GM08714 (cell line): ENCODE measurements around the gene HSD3B7.

Experiments used
- H3K4me3 ChIP-seq: fragments of 200-500 bp; sonication (Bioruptor generic); 2 replicates; pipeline ENCODE4 v1.5.1; 2014; ENCODE audit warnings: mild to moderate bottlenecking, low read length, inconsistent platforms
- ZNF274 ChIP-seq: IDR thresholded peaks from 2 replicates; pipeline ENCODE4 v1.6.1; 2012; ENCODE audit warnings: mild to moderate bottlenecking, low read depth, low read length

The HSD3B7 gene

GRCh38 chr16:30997725-30998711 lies 13.0 kb downstream of the HSD3B7 start:
- H3K4me3 ChIP-seq, result no peak overlapping the region
- no peak for TF ChIP-seq ZNF274

DNA sequence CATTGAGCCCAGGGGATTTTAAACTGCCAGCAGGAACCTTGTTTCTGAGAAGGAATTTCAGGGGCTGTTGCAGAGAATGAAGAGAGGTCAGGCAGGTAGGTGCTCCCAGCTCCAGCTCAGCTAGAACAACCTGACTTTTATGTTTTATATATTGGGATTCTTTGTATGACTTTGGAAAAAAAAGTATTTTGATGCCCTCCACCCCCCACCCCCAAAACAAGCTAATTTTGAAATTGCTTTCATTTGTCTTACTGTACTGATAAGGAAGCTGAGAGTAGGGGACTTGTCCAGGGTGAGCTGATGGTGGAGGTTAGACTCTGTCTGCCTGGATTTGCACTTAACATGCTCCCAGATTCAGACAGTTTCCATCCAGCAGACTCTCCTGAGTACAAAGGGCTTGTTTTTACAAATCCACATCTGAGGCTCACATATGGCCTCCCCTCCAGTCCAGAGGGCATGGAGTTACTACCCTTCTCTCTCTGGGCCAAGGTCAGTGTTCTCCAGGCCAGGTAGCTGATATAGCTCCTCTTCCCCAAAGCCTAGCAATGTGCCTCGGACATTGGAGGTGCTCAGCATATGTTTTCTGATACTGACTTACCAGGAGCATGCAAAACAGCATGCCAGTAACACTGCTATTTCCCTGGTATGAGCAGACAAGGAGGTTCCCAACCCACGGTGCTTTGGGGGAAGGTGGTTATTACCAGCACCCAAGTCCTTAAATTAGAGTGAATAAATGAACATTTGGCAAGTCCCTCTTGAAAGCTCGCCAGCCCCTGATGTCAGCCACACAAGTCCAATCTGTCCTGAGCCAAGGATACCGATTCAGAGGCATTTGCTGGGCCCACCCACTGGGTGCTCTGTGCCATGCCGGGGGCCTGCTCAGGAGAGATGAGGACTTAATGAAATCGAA lies 14.1 kb downstream of the HSD3B7 start:
- H3K4me3 ChIP-seq, result no peak overlapping the region
- TF ChIP-seq ZNF274, result no peak

- H3K4me3 ChIP-seq, result no peak overlapping the region
- no peak for TF ChIP-seq ZNF274
Observed at GRCh38 chr16:31000671-31001382, 15.8 kb downstream of the HSD3B7 start.

DNA sequence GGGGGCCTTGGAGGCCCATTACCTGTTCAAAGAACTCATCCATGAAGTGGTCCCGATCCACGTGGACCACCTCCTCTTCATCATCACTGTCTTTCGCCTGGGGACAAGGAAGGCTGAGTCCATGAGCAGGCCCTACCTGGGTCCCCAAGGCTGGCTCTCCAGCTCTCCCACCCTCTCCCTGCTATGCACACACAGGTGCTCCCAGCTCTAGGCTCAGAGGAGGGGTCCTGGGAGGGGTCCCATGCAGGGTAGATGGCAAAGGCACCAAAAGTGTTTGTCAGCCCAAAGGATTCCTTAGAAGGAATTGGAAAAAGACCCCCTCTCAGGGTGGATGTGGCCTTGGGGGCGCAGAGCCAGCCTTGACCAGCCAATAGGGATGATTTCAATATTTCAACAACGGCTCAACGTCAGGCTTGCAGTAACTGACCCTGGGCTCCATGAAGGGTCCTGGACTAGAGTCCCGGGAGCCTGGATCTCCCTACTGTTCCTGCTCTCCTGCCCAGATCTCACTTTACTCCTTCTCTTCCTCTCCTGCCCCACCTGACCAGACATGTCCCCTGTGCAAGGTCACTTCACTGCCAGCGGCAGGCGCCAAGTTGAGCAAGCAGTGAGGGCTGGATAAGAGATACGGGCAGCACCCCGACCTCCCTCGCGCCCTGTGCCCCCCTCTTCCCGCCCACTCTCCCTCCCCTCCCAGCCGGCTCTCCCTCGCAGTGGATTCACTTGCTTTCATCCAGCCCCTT lies 16.7 kb downstream of the HSD3B7 start:
- H3K4me3 ChIP-seq, result no peak overlapping the region
- no peak for TF ChIP-seq ZNF274

- TF ChIP-seq ZNF274, result no peak
- no peak overlapping the region for H3K4me3 ChIP-seq
Observed at GRCh38 chr16:31002250-31002700, 17.3 kb downstream of the HSD3B7 start.

GRCh38 chr16:31002862-31003341 lies 17.9 kb downstream of the HSD3B7 start:
- no peak overlapping the region for H3K4me3 ChIP-seq
- no peak for TF ChIP-seq ZNF274

GRCh38 chr16:31003744-31004143 lies 18.7 kb downstream of the HSD3B7 start:
- H3K4me3 ChIP-seq, result no peak overlapping the region
- no peak for TF ChIP-seq ZNF274

GRCh38 chr16:31004658-31005057 lies 19.7 kb downstream of the HSD3B7 start:
- no peak overlapping the region for H3K4me3 ChIP-seq
- TF ChIP-seq ZNF274, result no peak

DNA sequence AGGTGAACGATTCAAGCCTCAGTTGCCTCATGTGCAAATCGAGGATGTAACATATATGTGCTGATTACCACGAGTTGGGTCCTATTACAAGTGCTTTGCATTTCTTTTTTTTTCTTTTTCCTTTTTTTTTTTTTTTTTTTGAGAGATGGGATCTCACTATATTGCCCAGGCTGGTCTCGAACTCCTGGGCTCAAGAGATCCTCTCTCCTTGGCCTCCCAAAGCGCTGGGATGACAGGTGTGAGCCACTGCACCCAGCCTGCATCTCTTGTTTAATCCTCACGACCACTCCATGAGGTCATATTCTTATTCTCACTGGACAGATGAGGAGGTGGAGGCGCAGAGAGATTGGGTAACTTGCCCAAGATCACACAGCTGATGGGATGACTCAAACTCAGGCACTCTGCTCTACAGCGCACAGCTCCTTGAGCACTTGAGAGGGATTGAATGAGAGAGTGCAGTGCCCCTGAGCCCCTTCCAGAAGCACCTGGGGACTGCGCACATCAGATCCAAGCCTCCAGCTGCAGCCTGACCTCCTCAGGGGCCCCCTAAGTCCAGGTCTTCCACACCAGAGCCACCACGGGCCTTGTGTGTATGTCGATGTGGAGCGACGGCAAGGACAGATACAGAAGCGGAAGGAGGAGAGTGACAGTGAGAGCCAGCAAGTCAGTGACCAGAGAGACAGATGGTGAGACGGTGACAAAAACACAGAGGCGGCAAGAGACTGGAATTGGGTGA lies 20.5 kb downstream of the HSD3B7 start:
- no peak for TF ChIP-seq ZNF274
- H3K4me3 ChIP-seq, result no peak overlapping the region

DNA sequence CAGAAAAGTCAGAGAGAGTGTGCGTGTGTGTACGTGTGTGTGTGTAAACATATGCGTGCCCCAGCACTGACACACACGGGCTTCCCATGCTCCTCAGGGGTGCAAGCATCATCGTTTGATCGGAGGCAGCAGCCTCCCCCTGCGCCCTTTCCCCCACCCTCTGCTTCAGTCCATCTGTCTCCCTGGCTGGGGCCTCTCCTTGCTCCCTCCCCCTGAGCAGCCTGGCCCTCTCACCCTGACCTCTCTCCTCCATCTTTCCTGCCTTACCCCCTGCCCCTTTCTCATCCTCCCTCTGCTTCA lies 21.0 kb downstream of the HSD3B7 start:
- TF ChIP-seq ZNF274, result no peak
- no peak overlapping the region for H3K4me3 ChIP-seq

DNA sequence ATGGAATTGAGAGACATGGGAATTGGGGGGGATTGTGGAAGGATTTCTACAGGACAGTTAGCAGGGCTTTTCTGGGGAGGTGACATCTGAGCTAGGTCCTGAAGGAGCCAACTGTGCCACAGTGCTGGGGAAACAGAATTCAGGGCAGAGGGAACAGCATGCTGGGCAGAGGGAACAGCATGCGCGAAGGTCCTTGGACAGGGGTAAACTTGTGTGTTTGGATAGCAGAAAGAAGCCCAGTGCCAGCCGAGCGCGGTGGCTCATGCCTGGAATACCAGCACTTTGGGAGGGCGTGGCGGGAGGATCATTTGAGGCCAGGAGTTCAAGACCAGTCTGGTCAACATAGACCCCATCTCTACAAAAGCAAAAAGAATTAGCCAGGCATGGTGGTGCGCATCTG lies 21.6 kb downstream of the HSD3B7 start:
- H3K4me3 ChIP-seq, result no peak overlapping the region
- no peak for TF ChIP-seq ZNF274

GRCh38 chr16:31007684-31008083 lies 22.7 kb downstream of the HSD3B7 start:
- no peak overlapping the region for H3K4me3 ChIP-seq
- no peak for TF ChIP-seq ZNF274

GRCh38 chr16:31008149-31008548 lies 23.1 kb downstream of the HSD3B7 start:
- H3K4me3 ChIP-seq, result no peak overlapping the region
- TF ChIP-seq ZNF274, result no peak

GRCh38 chr16:31008551-31008950 lies 23.5 kb downstream of the HSD3B7 start:
- H3K4me3 ChIP-seq, result no peak overlapping the region
- TF ChIP-seq ZNF274, result no peak
